Measurements from ENCODE around the gene PHACTR4.
"Not testable (repeated sequence)": the region's sequence is repeated elsewhere in the genome, so short reads cannot be mapped to it uniquely, and the experiment has no call there.

Gene PHACTR4

GRCh38 chr1:28378906-28379305 is 9.4 kb downstream of the PHACTR4 start:
- Histone ChIP-seq H3K4me1 (ENCODE audit: control insufficient read depth, low read length) (peaks cover 20% of the 10 kb centered on the region), H4K20me1 (ENCODE audit: control insufficient read depth, insufficient read depth, low read depth, low read length) (no peaks in the 10 kb centered on the region), H3K4me3 (ENCODE audit: low read length) (0 out of 2 replicates have a peak overlapping the region, but pooled peaks have one; percentile 7), H3K27me3 (ENCODE audit: control insufficient read depth, low read length) (no peaks in the 10 kb centered on the region), H3K36me3 (ENCODE audit: control insufficient read depth, low read length) (no peaks in the 10 kb centered on the region; the same call in 1 of the 2 replicates), H3F3A (ENCODE audit: control insufficient read depth, insufficient read depth) (no peaks in the 10 kb centered on the region), H3K79me2 (ENCODE audit: control insufficient read depth, low read length) (peaks cover 79% of the 10 kb centered on the region), H3K9me3 (ENCODE audit: control insufficient read depth, insufficient read depth, low read length) (no peaks in the 10 kb centered on the region), H3K9me2 (replicated peaks; ENCODE audit: control insufficient read depth, low read length) (no peaks in the 10 kb centered on the region), H3K4me2 (ENCODE audit: low read length) (peak overlapping the region; percentile 46), H3K27ac (ENCODE audit: low read depth, low read length) (0 out of 2 replicates have a peak overlapping the region, but pooled peaks have one; percentile 12)
- no peak for TF ChIP-seq EZH2phosphoT487 (IDR thresholded peaks at IDR 0.05; ENCODE audit: borderline replicate concordance, low read length)
- TF ChIP-seq CTCF (IDR thresholded peaks at IDR 0.05; ENCODE audit: low read depth, low read length, poor library complexity, severe bottlenecking): no peak

GRCh38 chr1:28380394-28380793 is 10.9 kb downstream of the PHACTR4 start:
- Histone ChIP-seq H3K27ac (ENCODE audit: low read depth, low read length) (no peak overlapping the region), H4K20me1 (ENCODE audit: control insufficient read depth, insufficient read depth, low read depth, low read length) (no peaks in the 10 kb centered on the region), H3K4me1 (ENCODE audit: control insufficient read depth, low read length) (peaks cover 16% of the 10 kb centered on the region), H3F3A (ENCODE audit: control insufficient read depth, insufficient read depth) (no peaks in the 10 kb centered on the region), H3K27me3 (ENCODE audit: control insufficient read depth, low read length) (no peaks in the 10 kb centered on the region), H3K9me3 (ENCODE audit: control insufficient read depth, insufficient read depth, low read length) (no peaks in the 10 kb centered on the region), H3K36me3 (ENCODE audit: control insufficient read depth, low read length) (no peaks in the 10 kb centered on the region), H3K79me2 (ENCODE audit: control insufficient read depth, low read length) (peaks cover 82% of the 10 kb centered on the region), H3K4me2 (ENCODE audit: low read length) (no peak overlapping the region), H3K9me2 (replicated peaks; ENCODE audit: control insufficient read depth, low read length) (no peaks in the 10 kb centered on the region), H3K4me3 (ENCODE audit: low read length) (no peak overlapping the region)
- TF ChIP-seq EZH2phosphoT487 (IDR thresholded peaks at IDR 0.05; ENCODE audit: borderline replicate concordance, low read length): no peak
- TF ChIP-seq CTCF (IDR thresholded peaks at IDR 0.05; ENCODE audit: low read depth, low read length, poor library complexity, severe bottlenecking): no peak

- H3K4me3 ChIP-seq (ENCODE audit: low read length); H3K4me2 ChIP-seq (ENCODE audit: low read length); H3K4me1 ChIP-seq (ENCODE audit: control insufficient read depth, low read length); H3K9me2 ChIP-seq (replicated peaks; ENCODE audit: control insufficient read depth, low read length); H3K36me3 ChIP-seq (ENCODE audit: control insufficient read depth, low read length); H4K20me1 ChIP-seq (ENCODE audit: control insufficient read depth, insufficient read depth, low read depth, low read length); H3F3A ChIP-seq (ENCODE audit: control insufficient read depth, insufficient read depth); H3K27me3 ChIP-seq (ENCODE audit: control insufficient read depth, low read length); H3K9me3 ChIP-seq (ENCODE audit: control insufficient read depth, insufficient read depth, low read length); H3K27ac ChIP-seq (ENCODE audit: low read depth, low read length): not testable (repeated sequence)
- H3K79me2 ChIP-seq (ENCODE audit: control insufficient read depth, low read length): peaks cover 88% of the 10 kb centered on the region
Observed at GRCh38 chr1:28383785-28384184, 14.2 kb downstream of the PHACTR4 start.

GRCh38 chr1:28392027-28392652 is 22.6 kb downstream of the PHACTR4 start:
- Histone ChIP-seq H3K4me1 (ENCODE audit: control insufficient read depth, low read length) (peaks cover 6% of the 10 kb centered on the region; the same call in 1 of the 2 replicates), H3K27me3 (ENCODE audit: control insufficient read depth, low read length) (no peaks in the 10 kb centered on the region), H3K79me2 (ENCODE audit: control insufficient read depth, low read length) (peaks cover 30% of the 10 kb centered on the region), H3K4me2 (ENCODE audit: low read length) (no peak overlapping the region), H3K4me3 (ENCODE audit: low read length) (no peak overlapping the region), H4K20me1 (ENCODE audit: control insufficient read depth, insufficient read depth, low read depth, low read length) (no peaks in the 10 kb centered on the region), H3K9me2 (replicated peaks; ENCODE audit: control insufficient read depth, low read length) (no peaks in the 10 kb centered on the region), H3F3A (ENCODE audit: control insufficient read depth, insufficient read depth) (no peaks in the 10 kb centered on the region), H3K36me3 (ENCODE audit: control insufficient read depth, low read length) (no peaks in the 10 kb centered on the region), H3K9me3 (ENCODE audit: control insufficient read depth, insufficient read depth, low read length) (no peaks in the 10 kb centered on the region), H3K27ac (ENCODE audit: low read depth, low read length) (no peak overlapping the region)
- TF ChIP-seq CTCF (IDR thresholded peaks at IDR 0.05; ENCODE audit: low read depth, low read length, poor library complexity, severe bottlenecking): no peak
- no peak for TF ChIP-seq EZH2phosphoT487 (IDR thresholded peaks at IDR 0.05; ENCODE audit: borderline replicate concordance, low read length)

Data from DOHH2 (cell line).